ENCODE data around the gene FILIP1L.
A peak's percentile ranks its signal among the peaks of the same experiment; 100 is the strongest.
"Not testable (repeated sequence)": the region's sequence is repeated elsewhere in the genome, so short reads cannot be mapped to it uniquely, and the experiment has no call there.

The FILIP1L gene

GRCh38 chr3:100073049-100073713 is 41.1 kb downstream of the FILIP1L start:
- DNase-seq: no peak

DNA sequence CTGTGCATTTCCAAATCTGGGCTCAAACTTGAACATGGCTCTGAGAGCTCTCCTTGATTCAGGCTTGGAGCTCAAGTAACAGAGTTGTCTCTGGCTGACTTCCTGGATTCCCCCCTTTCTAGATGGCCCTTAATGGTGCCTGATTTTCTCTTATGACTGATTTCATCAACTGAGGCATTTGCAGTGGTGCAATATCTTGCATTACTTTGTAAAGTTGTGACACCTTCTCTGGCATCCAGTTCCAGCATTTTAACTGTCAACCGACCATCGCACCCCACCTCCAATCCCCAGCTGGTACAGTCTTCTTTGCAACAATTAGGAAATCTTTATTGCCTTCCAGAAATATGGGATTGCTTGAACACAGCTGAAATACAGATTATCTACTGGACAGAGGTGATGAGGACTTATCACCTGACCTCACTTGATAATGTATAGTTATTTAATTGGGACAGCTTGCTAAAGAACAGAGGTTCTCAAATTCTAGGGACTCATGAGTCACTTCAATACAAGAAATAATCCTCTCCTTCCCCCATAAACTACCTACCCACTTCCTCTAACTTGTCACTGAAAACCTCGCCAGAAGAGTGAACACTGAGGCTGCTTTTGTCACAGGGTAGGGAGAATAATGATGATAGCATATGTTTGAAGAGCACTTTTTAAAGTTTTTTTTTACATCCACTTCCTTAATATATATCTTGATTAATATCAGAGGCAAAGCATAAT is 41.8 kb downstream of the FILIP1L start:
- no peak for DNase-seq

GRCh38 chr3:100069472-100069871 is 44.8 kb downstream of the FILIP1L start:
- no peak for DNase-seq

- peak; percentile 72 to 77 for DNase-seq
These were observed 45.5 kb downstream of the FILIP1L start for GRCh38 chr3:100068826-100069225.

GRCh38 chr3:100067589-100067988 is 46.7 kb downstream of the FILIP1L start:
- DNase-seq: no peak

GRCh38 chr3:100063929-100064461 is 50.3 kb downstream of the FILIP1L start:
- no peak for DNase-seq

DNA sequence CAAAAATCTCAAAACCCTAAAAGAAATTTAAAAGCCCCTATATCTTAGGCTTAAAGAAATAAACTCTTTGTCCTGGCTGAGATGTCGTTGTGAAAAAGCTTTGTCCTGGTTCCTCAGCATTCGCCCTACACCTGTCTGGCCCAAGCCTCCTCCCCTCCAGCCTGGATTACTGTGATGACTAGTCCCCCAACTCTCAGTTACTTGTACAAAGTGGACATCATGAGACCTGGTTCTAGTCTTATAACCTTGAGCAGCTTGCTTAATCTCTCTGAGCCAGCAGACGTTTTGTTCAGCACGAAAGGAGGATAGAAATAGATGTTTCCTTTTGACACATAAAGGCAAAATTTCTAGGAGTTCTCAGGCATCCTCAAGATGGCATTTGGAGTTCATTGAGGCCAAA is 51.6 kb downstream of the FILIP1L start:
- no peak for DNase-seq

DNA sequence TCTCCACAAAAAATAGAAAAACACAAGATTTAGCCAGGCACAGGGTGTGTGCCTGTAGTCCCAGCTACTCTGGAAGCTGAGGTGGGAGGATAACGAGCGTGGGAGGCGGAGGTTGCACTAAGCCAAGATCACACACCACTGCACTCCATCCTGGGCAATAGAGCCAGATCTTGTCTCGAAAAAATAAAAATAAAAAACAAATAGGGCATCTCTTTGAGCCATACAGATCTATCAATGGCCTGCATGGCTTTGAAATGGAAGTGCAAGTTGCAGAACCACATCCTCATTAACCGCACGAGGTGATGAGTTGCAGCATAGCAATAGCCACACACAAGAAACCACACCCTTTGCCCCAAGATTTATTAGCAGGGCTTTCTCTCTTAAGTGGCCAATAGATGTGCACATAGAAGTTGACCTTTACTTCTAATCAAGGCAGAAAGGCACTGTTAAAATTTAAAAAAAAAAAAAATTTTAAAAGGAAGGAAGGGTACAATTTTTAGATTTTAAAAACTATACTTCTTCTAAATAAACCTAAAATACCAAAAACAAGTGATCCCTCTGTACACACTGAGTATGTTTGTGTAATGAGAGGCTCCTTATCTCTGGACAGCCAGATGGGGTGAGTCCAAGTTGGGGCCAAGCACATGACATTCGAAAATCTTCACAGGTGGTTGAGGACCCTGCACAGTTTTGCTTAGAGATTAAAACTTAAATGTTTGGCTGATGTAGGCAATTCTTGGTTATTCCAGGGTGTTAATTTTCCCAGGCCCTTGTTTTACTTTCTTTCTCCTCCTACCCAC is 53.4 kb downstream of the FILIP1L start:
- DNase-seq: peak in 1 of 2 donors; percentile 17

DNA sequence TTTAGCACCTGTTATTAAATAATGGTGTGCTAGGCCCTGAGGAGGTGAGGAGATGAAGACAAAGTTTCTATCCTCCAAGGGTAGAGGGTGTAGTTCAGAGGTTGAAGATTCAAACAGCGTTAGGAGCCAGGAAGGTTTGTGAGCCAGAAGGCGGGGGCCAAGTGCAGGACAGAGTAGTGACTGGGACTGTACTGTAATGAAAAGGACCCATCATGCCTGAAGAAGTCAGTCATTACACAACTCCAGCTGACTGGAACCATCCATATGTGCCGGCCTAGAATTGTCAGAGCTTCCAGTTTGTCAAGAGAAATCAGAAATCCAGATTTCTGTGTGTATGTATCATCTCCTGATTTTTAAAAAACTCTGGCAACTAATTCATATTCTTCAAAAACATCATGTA is 54.8 kb downstream of the FILIP1L start:
- no peak for DNase-seq

DNA sequence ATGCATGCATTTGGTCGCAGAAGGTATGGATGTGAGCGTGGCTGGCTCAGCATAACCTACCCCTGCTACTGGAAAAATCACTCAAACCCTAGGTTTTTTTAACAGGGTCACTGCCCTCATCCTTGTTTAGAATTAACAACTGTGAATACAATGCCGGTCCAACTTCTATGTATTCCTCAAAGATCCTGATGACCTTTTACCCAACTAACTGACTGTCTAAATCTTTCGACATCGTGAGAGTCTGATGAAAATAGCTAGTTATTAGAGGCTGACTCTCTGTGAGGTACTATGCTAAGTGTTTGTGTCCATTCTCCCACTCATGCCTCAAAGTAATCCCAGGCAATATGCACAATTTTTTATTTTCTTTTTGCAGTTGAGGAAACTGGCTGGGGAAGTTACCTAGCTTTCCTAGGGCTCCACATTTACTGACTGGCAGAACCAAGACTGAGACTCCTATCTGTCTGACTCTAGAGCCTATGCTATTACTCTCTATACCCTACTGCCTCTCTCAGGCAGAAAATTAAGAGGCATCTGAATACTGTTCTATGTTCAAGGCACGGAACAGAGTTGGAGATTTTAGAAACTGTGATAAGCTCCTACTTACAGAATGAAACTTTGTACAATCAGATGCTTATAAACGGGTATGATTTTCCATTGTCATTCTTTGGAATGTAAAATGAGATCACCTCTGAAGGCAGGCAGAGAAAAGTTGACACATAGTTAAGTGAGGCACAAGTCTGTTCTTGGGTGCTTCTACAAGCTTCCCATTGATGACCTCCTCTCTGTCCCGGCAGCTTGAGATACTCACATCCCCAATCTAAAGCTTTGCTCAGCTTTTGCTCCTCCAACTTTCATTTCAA is 56.4 kb downstream of the FILIP1L start:
- no peak for DNase-seq

- no peak for DNase-seq
These were observed 60.2 kb downstream of the FILIP1L start for GRCh38 chr3:100053951-100054620.

GRCh38 chr3:100051513-100051912 is 62.8 kb downstream of the FILIP1L start:
- not testable (repeated sequence) for DNase-seq

DNA sequence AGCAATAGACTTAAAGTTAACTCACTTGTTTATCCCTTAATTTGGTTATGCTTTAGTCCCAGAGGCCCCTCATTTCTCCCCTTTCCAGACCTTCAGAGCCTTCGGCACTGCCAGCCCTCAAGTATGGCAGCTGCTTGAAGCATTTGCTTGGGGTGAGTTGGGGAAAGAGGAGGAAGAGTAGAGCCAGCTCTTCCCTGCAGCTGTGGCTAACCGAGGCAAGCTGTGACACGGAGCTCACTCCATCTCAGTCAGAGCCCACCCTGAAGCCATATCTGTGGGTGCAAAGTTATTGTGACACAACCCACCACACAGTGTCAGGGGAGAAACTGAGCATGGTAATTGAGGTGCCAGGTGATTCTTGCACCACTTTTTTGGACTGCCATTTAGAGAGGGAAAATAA is 66.1 kb downstream of the FILIP1L start:
- no peak for DNase-seq

- DNase-seq: peak in 1 of 2 donors; percentile 30
These were observed 66.7 kb downstream of the FILIP1L start for GRCh38 chr3:100047455-100048141.

- DNase-seq: no peak
These were observed 67.3 kb downstream of the FILIP1L start for GRCh38 chr3:100046986-100047385.

DNA sequence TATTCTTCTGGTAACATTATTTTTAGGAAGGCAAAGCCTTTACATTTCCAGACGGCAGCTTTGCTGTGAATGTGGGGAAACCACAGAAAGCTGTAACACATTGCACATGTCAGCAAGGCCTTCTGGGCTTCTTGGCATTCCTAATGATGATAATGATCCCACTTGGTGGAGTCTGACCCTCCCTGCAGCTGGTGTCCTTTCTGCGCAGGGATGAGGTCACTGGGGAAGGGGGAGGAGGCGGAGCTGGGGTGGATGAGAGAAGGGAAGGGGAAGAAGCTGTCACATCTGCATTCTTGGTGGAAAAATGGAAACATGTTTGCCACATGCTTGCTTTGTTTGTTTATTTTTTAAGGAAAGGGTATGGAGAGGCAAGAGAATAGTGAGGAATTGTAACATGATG is 68.6 kb downstream of the FILIP1L start:
- DNase-seq: peak in 1 of 2 donors; percentile 1

- peak in 1 of 2 donors; percentile 3 for DNase-seq
These were observed 69.9 kb downstream of the FILIP1L start for GRCh38 chr3:100044369-100044768.

- no peak for DNase-seq
These were observed 71.0 kb downstream of the FILIP1L start for GRCh38 chr3:100043271-100043670.

- no peak for DNase-seq
These were observed 71.9 kb downstream of the FILIP1L start for GRCh38 chr3:100042166-100042981.

GRCh38 chr3:100041328-100041749 is 73.0 kb downstream of the FILIP1L start:
- DNase-seq: no peak
